Measurements from ENCODE around the gene CSAD.

Gene CSAD

GRCh38 chr12:53143355-53143754, 37.4 kb downstream of the CSAD start:
- Histone ChIP-seq H3K4me1 (ENCODE audit: control insufficient read depth, insufficient read depth, low read length) (no peaks in the 10 kb centered on the region), H3K9ac (ENCODE audit: low read length in 2 of 2) (no peak overlapping the region), H3K27ac (ENCODE audit: low read length) (no peak overlapping the region), H3K4me3 (ENCODE audit: low read length in 2 of 2) (no peak overlapping the region), H3K9me3 (ENCODE audit: control insufficient read depth in 2 of 2, low read length in 2 of 2) (no peaks in the 10 kb centered on the region), H3K36me3 (ENCODE audit: control insufficient read depth in 2 of 2, insufficient read depth in 2 of 2, low read length in 2 of 2) (no peaks in the 10 kb centered on the region), H3K27me3 (ENCODE audit: control insufficient read depth in 1 of 2, insufficient read depth in 2 of 2, low read length in 2 of 2) (no peaks in the 10 kb centered on the region)

GRCh38 chr12:53133722-53134121, 47.0 kb downstream of the CSAD start:
- Histone ChIP-seq H3K36me3 (ENCODE audit: control insufficient read depth in 2 of 2, insufficient read depth in 2 of 2, low read length in 2 of 2) (no peaks in the 10 kb centered on the region), H3K27me3 (ENCODE audit: control insufficient read depth in 1 of 2, insufficient read depth in 2 of 2, low read length in 2 of 2) (no peaks in the 10 kb centered on the region), H3K9me3 (ENCODE audit: control insufficient read depth in 2 of 2, low read length in 2 of 2) (peaks cover 0 to 6% of the 10 kb centered on the region in 2 donors), H3K9ac (ENCODE audit: low read length in 2 of 2) (no peak overlapping the region), H3K4me1 (ENCODE audit: control insufficient read depth, insufficient read depth, low read length) (no peaks in the 10 kb centered on the region), H3K4me3 (ENCODE audit: low read length in 2 of 2) (no peak overlapping the region), H3K27ac (ENCODE audit: low read length) (no peak overlapping the region)

- no peaks in the 10 kb centered on the region for H3K4me1 ChIP-seq (ENCODE audit: control insufficient read depth, insufficient read depth, low read length)
- no peak overlapping the region for H3K27ac ChIP-seq (ENCODE audit: low read length)
- H3K27me3 ChIP-seq (ENCODE audit: control insufficient read depth in 1 of 2, insufficient read depth in 2 of 2, low read length in 2 of 2): no peaks in the 10 kb centered on the region
- no peaks in the 10 kb centered on the region for H3K36me3 ChIP-seq (ENCODE audit: control insufficient read depth in 2 of 2, insufficient read depth in 2 of 2, low read length in 2 of 2)
- no peak overlapping the region for H3K4me3 ChIP-seq (ENCODE audit: low read length in 2 of 2)
- no peak overlapping the region for H3K9ac ChIP-seq (ENCODE audit: low read length in 2 of 2)
- H3K9me3 ChIP-seq (ENCODE audit: control insufficient read depth in 2 of 2, low read length in 2 of 2): peaks cover 0 to 4% of the 10 kb centered on the region in 2 donors
Observed at GRCh38 chr12:53131844-53132243, 48.9 kb downstream of the CSAD start.

GRCh38 chr12:53128780-53129569, 51.8 kb downstream of the CSAD start:
- Histone ChIP-seq H3K27me3 (ENCODE audit: control insufficient read depth in 1 of 2, insufficient read depth in 2 of 2, low read length in 2 of 2) (no peaks in the 10 kb centered on the region), H3K4me1 (ENCODE audit: control insufficient read depth, insufficient read depth, low read length) (no peaks in the 10 kb centered on the region), H3K4me3 (ENCODE audit: low read length in 2 of 2) (no peak overlapping the region)

GRCh38 chr12:53127169-53127568, 53.6 kb downstream of the CSAD start:
- no peak overlapping the region for H3K27ac ChIP-seq (ENCODE audit: low read length)
- H3K36me3 ChIP-seq (ENCODE audit: control insufficient read depth in 2 of 2, insufficient read depth in 2 of 2, low read length in 2 of 2): no peaks in the 10 kb centered on the region
- no peaks in the 10 kb centered on the region for H3K4me1 ChIP-seq (ENCODE audit: control insufficient read depth, insufficient read depth, low read length)
- no peaks in the 10 kb centered on the region for H3K27me3 ChIP-seq (ENCODE audit: control insufficient read depth in 1 of 2, insufficient read depth in 2 of 2, low read length in 2 of 2)
- H3K9me3 ChIP-seq (ENCODE audit: control insufficient read depth in 2 of 2, low read length in 2 of 2): no peaks in the 10 kb centered on the region
- H3K4me3 ChIP-seq (ENCODE audit: low read length in 2 of 2): no peak overlapping the region
- no peak overlapping the region for H3K9ac ChIP-seq (ENCODE audit: low read length in 2 of 2)

More at GRCh38 chr12:53128780-53129569, 51.8 kb downstream of the CSAD start:
- no peaks in the 10 kb centered on the region for H3K36me3 ChIP-seq (ENCODE audit: control insufficient read depth in 2 of 2, insufficient read depth in 2 of 2, low read length in 2 of 2)
- H3K9me3 ChIP-seq (ENCODE audit: control insufficient read depth in 2 of 2, low read length in 2 of 2): no peaks in the 10 kb centered on the region
- H3K27ac ChIP-seq (ENCODE audit: low read length): no peak overlapping the region
- H3K9ac ChIP-seq (ENCODE audit: low read length in 2 of 2): no peak overlapping the region

- Histone ChIP-seq H3K9ac (ENCODE audit: low read length in 2 of 2) (no peak overlapping the region), H3K27ac (ENCODE audit: low read length) (no peak overlapping the region), H3K9me3 (ENCODE audit: control insufficient read depth in 2 of 2, low read length in 2 of 2) (no peaks in the 10 kb centered on the region)
Observed at GRCh38 chr12:53124352-53124723, 56.4 kb downstream of the CSAD start.

GRCh38 chr12:53123578-53124351, 57.0 kb downstream of the CSAD start:
- Histone ChIP-seq H3K9ac (ENCODE audit: low read length in 2 of 2) (no peak overlapping the region), H3K27me3 (ENCODE audit: control insufficient read depth in 1 of 2, insufficient read depth in 2 of 2, low read length in 2 of 2) (no peaks in the 10 kb centered on the region), H3K4me1 (ENCODE audit: control insufficient read depth, insufficient read depth, low read length) (no peaks in the 10 kb centered on the region), H3K36me3 (ENCODE audit: control insufficient read depth in 2 of 2, insufficient read depth in 2 of 2, low read length in 2 of 2) (no peaks in the 10 kb centered on the region), H3K4me3 (ENCODE audit: low read length in 2 of 2) (no peak overlapping the region), H3K9me3 (ENCODE audit: control insufficient read depth in 2 of 2, low read length in 2 of 2) (no peaks in the 10 kb centered on the region), H3K27ac (ENCODE audit: low read length) (no peak overlapping the region)

More at GRCh38 chr12:53124352-53124723, 56.4 kb downstream of the CSAD start:
- Histone ChIP-seq H3K27me3 (ENCODE audit: control insufficient read depth in 1 of 2, insufficient read depth in 2 of 2, low read length in 2 of 2) (no peaks in the 10 kb centered on the region), H3K36me3 (ENCODE audit: control insufficient read depth in 2 of 2, insufficient read depth in 2 of 2, low read length in 2 of 2) (no peaks in the 10 kb centered on the region), H3K4me3 (ENCODE audit: low read length in 2 of 2) (no peak overlapping the region), H3K4me1 (ENCODE audit: control insufficient read depth, insufficient read depth, low read length) (no peaks in the 10 kb centered on the region)

- no peak overlapping the region for H3K9ac ChIP-seq (ENCODE audit: low read length in 2 of 2)
- no peaks in the 10 kb centered on the region for H3K36me3 ChIP-seq (ENCODE audit: control insufficient read depth in 2 of 2, insufficient read depth in 2 of 2, low read length in 2 of 2)
- no peaks in the 10 kb centered on the region for H3K9me3 ChIP-seq (ENCODE audit: control insufficient read depth in 2 of 2, low read length in 2 of 2)
- H3K27ac ChIP-seq (ENCODE audit: low read length): no peak overlapping the region
- H3K4me1 ChIP-seq (ENCODE audit: control insufficient read depth, insufficient read depth, low read length): no peaks in the 10 kb centered on the region
- no peak overlapping the region for H3K4me3 ChIP-seq (ENCODE audit: low read length in 2 of 2)
- no peaks in the 10 kb centered on the region for H3K27me3 ChIP-seq (ENCODE audit: control insufficient read depth in 1 of 2, insufficient read depth in 2 of 2, low read length in 2 of 2)
Observed at GRCh38 chr12:53122961-53123468, 57.7 kb downstream of the CSAD start.

- no peak overlapping the region for H3K9ac ChIP-seq (ENCODE audit: low read length in 2 of 2)
- H3K4me1 ChIP-seq (ENCODE audit: control insufficient read depth, insufficient read depth, low read length): peaks cover 8% of the 10 kb centered on the region
- H3K27ac ChIP-seq (ENCODE audit: low read length): no peak overlapping the region
- H3K4me3 ChIP-seq (ENCODE audit: low read length in 2 of 2): no peak overlapping the region
- H3K27me3 ChIP-seq (ENCODE audit: control insufficient read depth in 1 of 2, insufficient read depth in 2 of 2, low read length in 2 of 2): no peaks in the 10 kb centered on the region
- H3K9me3 ChIP-seq (ENCODE audit: control insufficient read depth in 2 of 2, low read length in 2 of 2): no peaks in the 10 kb centered on the region
- no peaks in the 10 kb centered on the region for H3K36me3 ChIP-seq (ENCODE audit: control insufficient read depth in 2 of 2, insufficient read depth in 2 of 2, low read length in 2 of 2)
Observed at GRCh38 chr12:53120685-53121525, 59.8 kb downstream of the CSAD start.

GRCh38 chr12:53118751-53119300, 61.9 kb downstream of the CSAD start:
- Histone ChIP-seq H3K27ac (ENCODE audit: low read length) (no peak overlapping the region), H3K9me3 (ENCODE audit: control insufficient read depth in 2 of 2, low read length in 2 of 2) (no peaks in the 10 kb centered on the region), H3K9ac (ENCODE audit: low read length in 2 of 2) (no peak overlapping the region), H3K4me3 (ENCODE audit: low read length in 2 of 2) (no peak overlapping the region), H3K27me3 (ENCODE audit: control insufficient read depth in 1 of 2, insufficient read depth in 2 of 2, low read length in 2 of 2) (no peaks in the 10 kb centered on the region), H3K4me1 (ENCODE audit: control insufficient read depth, insufficient read depth, low read length) (peaks cover 10% of the 10 kb centered on the region), H3K36me3 (ENCODE audit: control insufficient read depth in 2 of 2, insufficient read depth in 2 of 2, low read length in 2 of 2) (no peaks in the 10 kb centered on the region)

All from stomach smooth muscle (tissue), 2 donors.